Measurements from ENCODE around the gene CRYZL1.

CRYZL1 gene

GRCh38 chr21:33663241-33663640, 21.7 kb upstream of the CRYZL1 start:
- H3K9me3 ChIP-seq (ENCODE audit: control insufficient read depth, low read length): no peaks in the 10 kb centered on the region
- no peaks in the 10 kb centered on the region for H3K36me3 ChIP-seq (ENCODE audit: control insufficient read depth, insufficient read depth, low read length)
- no peaks in the 10 kb centered on the region for H3K27me3 ChIP-seq (replicated peaks; ENCODE audit: control insufficient read depth, insufficient read depth, low read length, poor library complexity, severe bottlenecking)
- H3K27ac ChIP-seq (ENCODE audit: insufficient read depth, low read length, poor library complexity, severe bottlenecking): no peak overlapping the region
- DNase-seq: no peak
- H3K4me1 ChIP-seq (ENCODE audit: control insufficient read depth, insufficient read depth, low read length, poor library complexity, severe bottlenecking): no peaks in the 10 kb centered on the region
- no peak overlapping the region for H3K4me3 ChIP-seq (ENCODE audit: insufficient read depth, low read depth, low read length, poor library complexity, severe bottlenecking)

DNA sequence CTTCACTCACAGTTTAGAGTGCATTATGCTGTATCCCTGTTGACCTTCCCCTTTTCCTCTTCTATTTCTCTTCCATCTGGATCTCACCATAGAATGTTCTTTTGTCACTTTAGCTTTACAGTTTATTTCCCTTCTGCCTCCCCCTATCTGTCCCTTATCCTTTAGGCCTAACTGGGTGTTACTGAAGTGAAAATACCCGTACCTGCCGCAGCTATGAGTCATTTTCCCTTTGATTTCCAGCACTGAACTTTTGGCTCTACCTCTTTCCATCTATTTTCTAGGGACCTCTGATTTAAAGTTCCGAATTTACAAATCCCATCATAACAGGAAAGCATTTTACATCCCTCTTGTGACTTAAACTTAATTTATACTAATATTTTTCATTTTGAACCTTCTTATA, 20.5 kb upstream of the CRYZL1 start:
- Histone ChIP-seq H3K36me3 (ENCODE audit: control insufficient read depth, insufficient read depth, low read length) (no peaks in the 10 kb centered on the region), H3K4me3 (ENCODE audit: insufficient read depth, low read depth, low read length, poor library complexity, severe bottlenecking) (no peak overlapping the region), H3K9me3 (ENCODE audit: control insufficient read depth, low read length) (no peaks in the 10 kb centered on the region), H3K27ac (ENCODE audit: insufficient read depth, low read length, poor library complexity, severe bottlenecking) (no peak overlapping the region), H3K4me1 (ENCODE audit: control insufficient read depth, insufficient read depth, low read length, poor library complexity, severe bottlenecking) (no peaks in the 10 kb centered on the region), H3K27me3 (replicated peaks; ENCODE audit: control insufficient read depth, insufficient read depth, low read length, poor library complexity, severe bottlenecking) (no peaks in the 10 kb centered on the region)
- DNase-seq: no peak

DNA sequence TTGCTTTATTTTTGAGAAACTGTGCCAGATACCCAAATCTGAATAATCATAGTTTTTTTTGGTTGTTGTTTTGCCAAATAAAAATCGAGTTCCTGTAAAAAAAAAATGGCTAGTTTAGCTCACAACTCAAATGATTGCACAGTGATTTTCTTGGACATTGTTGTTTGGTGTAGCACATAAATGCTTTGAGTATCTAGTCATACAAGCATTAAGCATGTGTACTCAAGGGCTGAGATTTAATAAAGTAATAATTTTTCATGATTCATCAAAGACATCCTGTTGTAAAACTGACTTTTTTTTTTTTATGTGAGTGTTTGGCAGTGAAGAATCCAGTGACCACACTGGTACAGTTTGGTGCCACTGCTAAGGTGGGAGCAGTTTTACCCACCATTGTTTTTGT, 19.6 kb upstream of the CRYZL1 start:
- H3K36me3 ChIP-seq (ENCODE audit: control insufficient read depth, insufficient read depth, low read length): no peaks in the 10 kb centered on the region
- no peaks in the 10 kb centered on the region for H3K4me1 ChIP-seq (ENCODE audit: control insufficient read depth, insufficient read depth, low read length, poor library complexity, severe bottlenecking)
- H3K27ac ChIP-seq (ENCODE audit: insufficient read depth, low read length, poor library complexity, severe bottlenecking): no peak overlapping the region
- H3K9me3 ChIP-seq (ENCODE audit: control insufficient read depth, low read length): no peaks in the 10 kb centered on the region
- H3K27me3 ChIP-seq (replicated peaks; ENCODE audit: control insufficient read depth, insufficient read depth, low read length, poor library complexity, severe bottlenecking): no peaks in the 10 kb centered on the region
- no peak overlapping the region for H3K4me3 ChIP-seq (ENCODE audit: insufficient read depth, low read depth, low read length, poor library complexity, severe bottlenecking)
- no peak for DNase-seq

- H3K27ac ChIP-seq (ENCODE audit: insufficient read depth, low read length, poor library complexity, severe bottlenecking): no peak overlapping the region
- H3K9me3 ChIP-seq (ENCODE audit: control insufficient read depth, low read length): no peaks in the 10 kb centered on the region
- no peaks in the 10 kb centered on the region for H3K36me3 ChIP-seq (ENCODE audit: control insufficient read depth, insufficient read depth, low read length)
- no peaks in the 10 kb centered on the region for H3K4me1 ChIP-seq (ENCODE audit: control insufficient read depth, insufficient read depth, low read length, poor library complexity, severe bottlenecking)
- DNase-seq: no peak
- H3K27me3 ChIP-seq (replicated peaks; ENCODE audit: control insufficient read depth, insufficient read depth, low read length, poor library complexity, severe bottlenecking): no peaks in the 10 kb centered on the region
- H3K4me3 ChIP-seq (ENCODE audit: insufficient read depth, low read depth, low read length, poor library complexity, severe bottlenecking): no peak overlapping the region
Observed at GRCh38 chr21:33660406-33660805, 18.9 kb upstream of the CRYZL1 start.

DNA sequence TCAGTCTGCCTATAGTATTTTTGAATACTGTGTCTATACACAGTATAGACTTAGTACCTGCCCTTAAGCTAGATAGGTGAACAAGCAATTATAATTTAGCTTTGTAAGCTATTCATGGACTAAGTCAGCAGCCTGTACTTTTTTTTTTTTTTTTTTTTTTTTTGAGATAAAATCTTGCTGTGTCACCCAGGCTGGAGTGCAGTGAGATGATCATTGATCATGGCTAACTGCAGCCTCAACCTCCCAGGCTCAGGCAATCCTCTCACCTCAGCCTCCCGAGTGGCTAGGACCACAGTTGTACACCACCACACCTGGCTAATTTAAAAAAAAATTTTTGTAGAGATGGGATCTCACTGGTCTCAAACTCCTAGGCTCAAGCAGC, 18.0 kb upstream of the CRYZL1 start:
- Histone ChIP-seq H3K27ac (ENCODE audit: insufficient read depth, low read length, poor library complexity, severe bottlenecking) (no peak overlapping the region), H3K9me3 (ENCODE audit: control insufficient read depth, low read length) (no peaks in the 10 kb centered on the region), H3K27me3 (replicated peaks; ENCODE audit: control insufficient read depth, insufficient read depth, low read length, poor library complexity, severe bottlenecking) (no peaks in the 10 kb centered on the region), H3K4me3 (ENCODE audit: insufficient read depth, low read depth, low read length, poor library complexity, severe bottlenecking) (no peak overlapping the region), H3K4me1 (ENCODE audit: control insufficient read depth, insufficient read depth, low read length, poor library complexity, severe bottlenecking) (no peaks in the 10 kb centered on the region), H3K36me3 (ENCODE audit: control insufficient read depth, insufficient read depth, low read length) (no peaks in the 10 kb centered on the region)
- DNase-seq: no peak

- H3K4me1 ChIP-seq (ENCODE audit: control insufficient read depth, insufficient read depth, low read length, poor library complexity, severe bottlenecking): no peaks in the 10 kb centered on the region
Observed at GRCh38 chr21:33658919-33659567, 17.5 kb upstream of the CRYZL1 start.

GRCh38 chr21:33657124-33657820, 15.7 kb upstream of the CRYZL1 start:
- Histone ChIP-seq H3K4me1 (ENCODE audit: control insufficient read depth, insufficient read depth, low read length, poor library complexity, severe bottlenecking) (no peaks in the 10 kb centered on the region), H3K27me3 (replicated peaks; ENCODE audit: control insufficient read depth, insufficient read depth, low read length, poor library complexity, severe bottlenecking) (no peaks in the 10 kb centered on the region), H3K27ac (ENCODE audit: insufficient read depth, low read length, poor library complexity, severe bottlenecking) (no peak overlapping the region), H3K36me3 (ENCODE audit: control insufficient read depth, insufficient read depth, low read length) (no peaks in the 10 kb centered on the region), H3K9me3 (ENCODE audit: control insufficient read depth, low read length) (no peaks in the 10 kb centered on the region), H3K4me3 (ENCODE audit: insufficient read depth, low read depth, low read length, poor library complexity, severe bottlenecking) (no peak overlapping the region)
- no peak for DNase-seq

More at GRCh38 chr21:33658919-33659567, 17.5 kb upstream of the CRYZL1 start:
- no peaks in the 10 kb centered on the region for H3K27me3 ChIP-seq (replicated peaks; ENCODE audit: control insufficient read depth, insufficient read depth, low read length, poor library complexity, severe bottlenecking)
- no peaks in the 10 kb centered on the region for H3K9me3 ChIP-seq (ENCODE audit: control insufficient read depth, low read length)
- DNase-seq: no peak
- H3K36me3 ChIP-seq (ENCODE audit: control insufficient read depth, insufficient read depth, low read length): no peaks in the 10 kb centered on the region
- no peak overlapping the region for H3K27ac ChIP-seq (ENCODE audit: insufficient read depth, low read length, poor library complexity, severe bottlenecking)
- no peak overlapping the region for H3K4me3 ChIP-seq (ENCODE audit: insufficient read depth, low read depth, low read length, poor library complexity, severe bottlenecking)

DNA sequence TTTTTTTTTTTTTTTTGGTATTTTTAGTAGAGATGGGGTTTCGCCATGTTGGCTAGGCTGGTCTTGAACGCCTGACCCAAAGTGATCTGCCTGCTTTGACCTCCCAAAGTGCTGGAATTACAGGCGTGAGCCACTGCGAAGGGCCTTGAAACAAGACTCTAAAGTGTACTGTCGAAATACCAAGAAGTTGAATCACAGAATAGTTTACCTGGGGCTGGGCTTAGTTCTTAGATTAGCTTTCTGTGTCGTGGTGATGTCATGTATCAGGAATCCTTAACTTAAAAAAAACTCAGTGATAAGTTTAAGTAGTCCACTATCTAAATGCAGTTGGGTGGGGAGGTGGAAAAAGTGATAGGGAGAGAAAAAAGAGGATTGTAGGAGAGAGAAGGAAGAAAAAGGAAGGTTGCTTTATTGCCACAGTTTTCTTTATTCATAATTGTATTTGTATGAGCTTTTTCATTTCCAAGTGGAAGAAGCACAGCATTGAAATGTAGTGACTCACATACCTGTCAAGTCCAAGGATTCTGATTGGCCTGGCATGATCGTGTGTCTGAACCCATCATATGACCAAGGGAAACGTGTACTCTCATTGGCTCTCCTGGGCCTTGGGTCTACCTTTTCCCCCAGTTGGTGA, 14.2 kb upstream of the CRYZL1 start:
- Histone ChIP-seq H3K36me3 (ENCODE audit: control insufficient read depth, insufficient read depth, low read length) (no peaks in the 10 kb centered on the region), H3K4me1 (ENCODE audit: control insufficient read depth, insufficient read depth, low read length, poor library complexity, severe bottlenecking) (no peaks in the 10 kb centered on the region), H3K27ac (ENCODE audit: insufficient read depth, low read length, poor library complexity, severe bottlenecking) (no peak overlapping the region), H3K27me3 (replicated peaks; ENCODE audit: control insufficient read depth, insufficient read depth, low read length, poor library complexity, severe bottlenecking) (no peaks in the 10 kb centered on the region), H3K4me3 (ENCODE audit: insufficient read depth, low read depth, low read length, poor library complexity, severe bottlenecking) (no peak overlapping the region), H3K9me3 (ENCODE audit: control insufficient read depth, low read length) (no peaks in the 10 kb centered on the region)
- no peak for DNase-seq

DNA sequence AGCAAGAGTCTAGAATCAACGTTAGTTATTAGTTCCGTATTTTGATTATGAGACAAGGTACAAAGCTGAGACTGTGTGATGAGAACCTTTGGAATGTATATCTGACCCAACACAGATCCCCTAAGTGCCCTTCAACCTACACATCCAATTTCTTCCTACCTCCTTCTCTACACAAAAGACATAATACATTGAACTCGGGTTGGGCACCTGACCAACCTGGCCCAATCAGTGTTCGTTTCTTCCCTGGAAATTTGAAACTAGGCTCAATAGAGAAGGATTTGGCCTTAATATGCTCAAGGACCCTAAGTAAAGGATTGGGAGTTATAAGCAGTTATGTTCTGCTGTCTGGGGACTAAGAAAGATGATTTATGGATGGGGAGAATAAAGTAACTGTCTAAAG, 12.9 kb upstream of the CRYZL1 start:
- Histone ChIP-seq H3K27ac (ENCODE audit: insufficient read depth, low read length, poor library complexity, severe bottlenecking) (no peak overlapping the region), H3K27me3 (replicated peaks; ENCODE audit: control insufficient read depth, insufficient read depth, low read length, poor library complexity, severe bottlenecking) (no peaks in the 10 kb centered on the region), H3K4me3 (ENCODE audit: insufficient read depth, low read depth, low read length, poor library complexity, severe bottlenecking) (no peak overlapping the region), H3K4me1 (ENCODE audit: control insufficient read depth, insufficient read depth, low read length, poor library complexity, severe bottlenecking) (no peaks in the 10 kb centered on the region), H3K36me3 (ENCODE audit: control insufficient read depth, insufficient read depth, low read length) (no peaks in the 10 kb centered on the region), H3K9me3 (ENCODE audit: control insufficient read depth, low read length) (no peaks in the 10 kb centered on the region)
- no peak for DNase-seq

DNA sequence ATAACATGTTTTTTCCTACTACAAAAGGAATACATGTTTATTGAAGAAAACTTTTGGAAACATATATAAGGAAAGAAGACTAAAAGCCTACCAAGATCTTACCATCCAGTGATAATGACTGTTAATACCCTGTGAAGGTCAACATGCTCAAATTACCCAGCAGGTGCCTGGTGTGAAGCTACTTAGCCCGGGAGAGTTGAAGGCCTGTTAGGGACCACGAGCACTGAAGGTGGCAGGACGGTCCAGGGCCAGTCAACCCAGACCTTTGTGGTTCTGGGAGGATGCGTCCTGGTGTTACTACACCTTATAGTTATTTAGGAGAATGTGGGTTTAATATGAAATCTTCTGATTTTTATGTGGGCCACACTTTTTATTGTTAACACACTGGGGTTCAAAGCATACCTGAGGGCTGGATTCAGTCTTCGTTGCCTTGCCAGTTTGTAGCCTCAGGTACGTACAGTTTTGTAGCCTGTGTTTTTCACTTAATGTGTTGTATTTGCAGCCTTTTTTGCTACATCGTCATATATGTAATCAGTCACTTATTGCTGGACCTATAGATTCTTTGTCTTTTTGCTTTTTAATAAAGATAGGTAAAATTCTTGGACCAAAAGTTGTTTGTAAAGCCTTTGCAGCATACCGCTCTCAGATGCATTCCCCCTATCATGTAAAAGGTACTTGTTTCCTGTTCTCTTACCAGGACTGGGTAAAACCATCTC, 10.6 kb upstream of the CRYZL1 start:
- no peaks in the 10 kb centered on the region for H3K36me3 ChIP-seq (ENCODE audit: control insufficient read depth, insufficient read depth, low read length)
- H3K27me3 ChIP-seq (replicated peaks; ENCODE audit: control insufficient read depth, insufficient read depth, low read length, poor library complexity, severe bottlenecking): no peaks in the 10 kb centered on the region
- H3K4me3 ChIP-seq (ENCODE audit: insufficient read depth, low read depth, low read length, poor library complexity, severe bottlenecking): no peak overlapping the region
- H3K27ac ChIP-seq (ENCODE audit: insufficient read depth, low read length, poor library complexity, severe bottlenecking): no peak overlapping the region
- DNase-seq: no peak
- no peaks in the 10 kb centered on the region for H3K4me1 ChIP-seq (ENCODE audit: control insufficient read depth, insufficient read depth, low read length, poor library complexity, severe bottlenecking)
- H3K9me3 ChIP-seq (ENCODE audit: control insufficient read depth, low read length): no peaks in the 10 kb centered on the region
